ENCODE results near the gene ABCF1.

GRCh38 chr6:30641048-30641447 lies 69.8 kb downstream of the ABCF1 start:
- no peak for TF ChIP-seq CTCF (IDR thresholded peaks at IDR 0.05)
- no peak for TF ChIP-seq EP300 (IDR thresholded peaks at IDR 0.05)
- TF ChIP-seq POLR2AphosphoS5 (IDR thresholded peaks at IDR 0.05) = no peak
- TF ChIP-seq POLR2A (IDR thresholded peaks at IDR 0.05) = no peak
